DND-41 (cell line): ENCODE results near the gene IL37.

ENCODE experiments used
- ATAC-seq: fragments of 200-7000 bp; cut with Tn5 transposase; 3 replicates; pipeline ENCODE4 v1.9.1; 2021; ENCODE audit warnings: low read depth; ENCODE audit not compliant: insufficient read depth
- DNase-seq: peaks from one replicate; pipeline ENCODE4 v3.0.0-alpha.2; 2020
- H2AFZ ChIP-seq: 2 replicates; pipeline ENCODE4 v1.6.0; 2012; ENCODE audit warnings: low read depth, low read length
- H3K27ac ChIP-seq: 2 replicates; pipeline ENCODE4 v1.5.1; 2012; ENCODE audit warnings: low read length, inconsistent platforms
- H3K27me3 ChIP-seq: fragments of 200-600 bp; sonication (generic); 2 replicates; pipeline ENCODE4 v1.6.0; 2012; ENCODE audit warnings: low read length, mild to moderate bottlenecking, inconsistent platforms; ENCODE audit not compliant: insufficient read depth, poor library complexity
- H3K36me3 ChIP-seq: 2 replicates; pipeline ENCODE4 v1.5.1; 2012; ENCODE audit warnings: low read length, inconsistent platforms; ENCODE audit not compliant: insufficient read depth
- H3K4me1 ChIP-seq: 2 replicates; pipeline ENCODE4 v1.5.1; 2012; ENCODE audit warnings: mild to moderate bottlenecking, low read length; ENCODE audit not compliant: insufficient read depth
- H3K4me2 ChIP-seq: 2 replicates; pipeline ENCODE4 v1.6.0; 2012; ENCODE audit warnings: mild to moderate bottlenecking, moderate library complexity, low read length, inconsistent platforms; ENCODE audit not compliant: insufficient read depth
- H3K4me3 ChIP-seq, 2 experiments: fragments of 200-600 bp in 1 of 2; shearing (Covaris generic) in 1 of 2; 2 replicates each; pipeline ENCODE4 v1.5.1; 2012 to 2016; ENCODE audit warnings: inconsistent platforms in 2 of 2, low read length in 2 of 2, mild to moderate bottlenecking in 2 of 2, low read depth in 1 of 2, moderate library complexity in 1 of 2
- H3K79me2 ChIP-seq: 2 replicates; pipeline ENCODE4 v1.6.0; 2012; ENCODE audit warnings: low read length, inconsistent platforms; ENCODE audit not compliant: insufficient read depth
- H3K9ac ChIP-seq: 2 replicates; pipeline ENCODE4 v1.6.0; 2012; ENCODE audit warnings: low read depth, mild to moderate bottlenecking, inconsistent platforms, low read length, moderate library complexity
- H3K9me3 ChIP-seq: 2 replicates; pipeline ENCODE4 v1.5.1; 2012; ENCODE audit warnings: low read length, moderate library complexity, mild to moderate bottlenecking, inconsistent platforms; ENCODE audit not compliant: insufficient read depth, severe bottlenecking
- H4K20me1 ChIP-seq: 2 replicates; pipeline ENCODE4 v1.6.0; 2012; ENCODE audit warnings: low read length; ENCODE audit not compliant: insufficient read depth
- CTCF ChIP-seq: IDR thresholded peaks from 2 replicates; pipeline ENCODE4 v1.5.1; 2012; ENCODE audit warnings: borderline replicate concordance, low read length, moderate library complexity, mild to moderate bottlenecking; ENCODE audit not compliant: poor library complexity, severe bottlenecking; ENCODE audit errors: extremely low read depth
- EZH2 ChIP-seq: IDR thresholded peaks from 3 replicates; pipeline ENCODE4 v1.6.1; 2012; ENCODE audit warnings: borderline replicate concordance, low read depth, mild to moderate bottlenecking, moderate library complexity, low read length, inconsistent platforms; ENCODE audit not compliant: severe bottlenecking

IL37 gene

GRCh38 chr2:112938904-112939303 lies 27.9 kb downstream of the IL37 start:
- Histone ChIP-seq H3K27ac (no peak overlapping the region), H3K79me2 (no peaks in the 10 kb centered on the region), H3K36me3 (no peaks in the 10 kb centered on the region), H4K20me1 (no peaks in the 10 kb centered on the region), H2AFZ (no peak overlapping the region), H3K4me1 (no peaks in the 10 kb centered on the region), H3K9me3 (no peaks in the 10 kb centered on the region), H3K9ac (no peak overlapping the region), H3K4me2 (no peak overlapping the region), H3K4me3 (no peak overlapping the region), H3K27me3 (peaks cover 3% of the 10 kb centered on the region)
- DNase-seq (peak; percentile 22), ATAC-seq (no peak; the same call in 2 of the 3 replicates)
- TF ChIP-seq EZH2 (no peak), CTCF (no peak)

DNA sequence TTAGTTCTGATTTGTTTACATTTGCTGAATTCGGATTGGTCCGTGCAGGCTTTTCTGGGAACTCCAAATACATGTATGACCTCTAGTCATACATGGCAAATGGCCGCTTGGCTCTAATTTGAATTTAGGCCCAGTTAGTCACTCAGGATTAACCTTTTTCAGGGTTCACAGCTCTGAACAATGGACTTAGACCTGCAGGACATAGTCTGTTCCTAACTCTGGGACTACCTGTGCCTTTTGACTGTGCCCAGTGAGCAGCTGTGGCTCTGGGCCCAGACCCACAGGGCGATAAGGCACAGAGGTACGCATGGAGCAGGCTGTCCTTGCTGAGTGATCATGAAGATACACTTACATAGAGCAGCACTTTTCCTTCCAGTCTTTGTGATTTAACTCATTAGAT lies 28.5 kb downstream of the IL37 start:
- Histone ChIP-seq H3K27ac (no peak overlapping the region), H3K4me2 (no peak overlapping the region), H3K9ac (no peak overlapping the region), H3K79me2 (no peaks in the 10 kb centered on the region), H2AFZ (no peak overlapping the region), H4K20me1 (no peaks in the 10 kb centered on the region), H3K27me3 (peaks cover 3% of the 10 kb centered on the region), H3K4me3 (no peak overlapping the region), H3K36me3 (no peaks in the 10 kb centered on the region), H3K4me1 (no peaks in the 10 kb centered on the region), H3K9me3 (no peaks in the 10 kb centered on the region)
- no peak for DNase-seq
- no peak for ATAC-seq
- TF ChIP-seq CTCF = no peak
- no peak for TF ChIP-seq EZH2

- H3K36me3 ChIP-seq = no peaks in the 10 kb centered on the region
- H4K20me1 ChIP-seq = no peaks in the 10 kb centered on the region
- no peaks in the 10 kb centered on the region for H3K79me2 ChIP-seq
- no peak overlapping the region for H3K4me3 ChIP-seq
- no peak overlapping the region for H3K4me2 ChIP-seq
- no peak overlapping the region for H3K27ac ChIP-seq
- H3K9ac ChIP-seq = no peak overlapping the region
- H3K4me1 ChIP-seq = no peaks in the 10 kb centered on the region
- DNase-seq (no peak), ATAC-seq (no peak)
- no peak for TF ChIP-seq EZH2
- no peak for TF ChIP-seq CTCF
- no peaks in the 10 kb centered on the region for H3K9me3 ChIP-seq
- H3K27me3 ChIP-seq = peaks cover 3% of the 10 kb centered on the region
- no peak overlapping the region for H2AFZ ChIP-seq
These were observed 30.1 kb downstream of the IL37 start for GRCh38 chr2:112940859-112941625.
